ENCODE results near the gene SUSD1. TPM values are rescaled to one million over a fixed set of nuclear protein-coding genes. Genes with fewer than 3 reads are reported as not detected.

The SUSD1 gene
- total and polyA plus RNA-seq, 2 donors from 2014 or later: 11.0 to 19.8 TPM

DNA sequence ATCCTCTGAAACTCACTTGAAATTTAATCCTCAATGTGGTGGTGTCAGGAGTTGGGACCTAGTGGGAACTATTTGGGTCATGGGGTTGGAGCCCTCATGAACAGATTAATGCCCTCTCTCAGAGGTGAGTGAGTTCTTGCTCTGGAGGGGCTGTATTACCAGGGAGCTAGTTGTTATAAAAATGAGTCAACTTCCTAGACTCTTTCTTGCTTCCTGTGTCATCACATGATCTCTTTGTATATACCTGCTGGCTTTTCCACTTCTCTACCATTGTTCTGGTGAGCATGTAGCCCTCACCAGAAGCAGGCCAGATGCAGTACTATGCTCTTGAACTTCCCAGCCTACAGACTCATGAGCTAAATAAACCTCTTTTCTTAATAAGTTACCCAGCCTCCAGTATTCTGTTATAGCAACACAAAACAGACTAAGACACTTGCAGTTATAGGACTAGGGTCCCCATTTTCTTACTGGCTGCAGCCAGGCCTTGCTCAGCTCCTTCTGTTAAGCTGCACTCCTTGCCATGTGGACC is 127.5 kb downstream of the SUSD1 start:
- Histone ChIP-seq H3K9me3 (ENCODE audit: control insufficient read depth in 2 of 3, insufficient read depth in 1 of 3, low read length in 3 of 3) (no peaks in the 10 kb centered on the region), H3K4me1 (ENCODE audit: control insufficient read depth in 2 of 3, insufficient read depth in 2 of 3, low read depth in 1 of 3, low read length in 3 of 3) (peaks cover 0 to 28% (median 16%) of the 10 kb centered on the region in 3 donors), H3K4me3 (ENCODE audit: low read length in 3 of 3) (no peak overlapping the region), H3K9ac (ENCODE audit: low read length in 3 of 3) (no peak overlapping the region), H3K27ac (ENCODE audit: low read depth in 2 of 2, low read length in 2 of 2) (no peak overlapping the region), H3K36me3 (ENCODE audit: control insufficient read depth in 2 of 3, insufficient read depth in 3 of 3, low read length in 3 of 3) (no peaks in the 10 kb centered on the region), H3K27me3 (ENCODE audit: control insufficient read depth, insufficient read depth, low read length) (no peaks in the 10 kb centered on the region)
- intact Hi-C loops (cut with DNase I): no loop called here
- FAIRE-seq (no peak), DNase-seq (no peak)
- TF ChIP-seq, protein P1, sequence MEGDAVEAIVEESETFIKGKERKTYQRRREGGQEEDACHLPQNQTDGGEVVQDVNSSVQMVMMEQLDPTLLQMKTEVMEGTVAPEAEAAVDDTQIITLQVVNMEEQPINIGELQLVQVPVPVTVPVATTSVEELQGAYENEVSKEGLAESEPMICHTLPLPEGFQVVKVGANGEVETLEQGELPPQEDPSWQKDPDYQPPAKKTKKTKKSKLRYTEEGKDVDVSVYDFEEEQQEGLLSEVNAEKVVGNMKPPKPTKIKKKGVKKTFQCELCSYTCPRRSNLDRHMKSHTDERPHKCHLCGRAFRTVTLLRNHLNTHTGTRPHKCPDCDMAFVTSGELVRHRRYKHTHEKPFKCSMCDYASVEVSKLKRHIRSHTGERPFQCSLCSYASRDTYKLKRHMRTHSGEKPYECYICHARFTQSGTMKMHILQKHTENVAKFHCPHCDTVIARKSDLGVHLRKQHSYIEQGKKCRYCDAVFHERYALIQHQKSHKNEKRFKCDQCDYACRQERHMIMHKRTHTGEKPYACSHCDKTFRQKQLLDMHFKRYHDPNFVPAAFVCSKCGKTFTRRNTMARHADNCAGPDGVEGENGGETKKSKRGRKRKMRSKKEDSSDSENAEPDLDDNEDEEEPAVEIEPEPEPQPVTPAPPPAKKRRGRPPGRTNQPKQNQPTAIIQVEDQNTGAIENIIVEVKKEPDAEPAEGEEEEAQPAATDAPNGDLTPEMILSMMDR (IDR thresholded peaks at IDR 0.05; ENCODE audit: borderline replicate concordance, extremely low read depth, insufficient read depth): no peak

DNA sequence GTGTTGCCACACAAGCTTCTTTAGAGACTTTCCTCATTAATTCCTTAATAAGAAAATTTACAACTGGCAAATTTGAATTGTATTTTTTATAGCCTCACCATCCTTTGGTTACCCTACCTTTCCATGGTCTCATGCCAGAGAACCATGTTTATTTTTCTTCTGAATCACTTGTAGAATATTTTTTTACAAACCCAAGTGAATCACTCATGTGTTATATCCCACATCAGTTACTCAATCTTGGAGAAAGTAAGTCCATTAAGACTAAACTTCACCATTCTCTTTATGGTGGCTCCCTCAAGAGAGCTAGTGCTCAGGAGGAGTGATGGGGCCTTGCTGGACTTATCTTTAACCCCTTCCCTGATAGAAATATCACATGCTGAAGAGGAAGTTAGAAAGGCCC is 128.9 kb downstream of the SUSD1 start:
- no peak overlapping the region for H3K27ac ChIP-seq (ENCODE audit: low read depth in 2 of 2, low read length in 2 of 2)
- peaks cover 0 to 28% (median 19%) of the 10 kb centered on the region in 3 donors for H3K4me1 ChIP-seq (ENCODE audit: control insufficient read depth in 2 of 3, insufficient read depth in 2 of 3, low read depth in 1 of 3, low read length in 3 of 3)
- TF ChIP-seq, protein P1 (IDR thresholded peaks at IDR 0.05; ENCODE audit: borderline replicate concordance, extremely low read depth, insufficient read depth): no peak
- DNase-seq (no peak), FAIRE-seq (no peak)
- intact Hi-C loops (cut with DNase I): no loop called here
- H3K9me3 ChIP-seq (ENCODE audit: control insufficient read depth in 2 of 3, insufficient read depth in 1 of 3, low read length in 3 of 3): no peaks in the 10 kb centered on the region
- no peak overlapping the region for H3K9ac ChIP-seq (ENCODE audit: low read length in 3 of 3)
- no peak overlapping the region for H3K4me3 ChIP-seq (ENCODE audit: low read length in 3 of 3)
- H3K36me3 ChIP-seq (ENCODE audit: control insufficient read depth in 2 of 3, insufficient read depth in 3 of 3, low read length in 3 of 3): no peaks in the 10 kb centered on the region
- H3K27me3 ChIP-seq (ENCODE audit: control insufficient read depth, insufficient read depth, low read length): no peaks in the 10 kb centered on the region

DNA sequence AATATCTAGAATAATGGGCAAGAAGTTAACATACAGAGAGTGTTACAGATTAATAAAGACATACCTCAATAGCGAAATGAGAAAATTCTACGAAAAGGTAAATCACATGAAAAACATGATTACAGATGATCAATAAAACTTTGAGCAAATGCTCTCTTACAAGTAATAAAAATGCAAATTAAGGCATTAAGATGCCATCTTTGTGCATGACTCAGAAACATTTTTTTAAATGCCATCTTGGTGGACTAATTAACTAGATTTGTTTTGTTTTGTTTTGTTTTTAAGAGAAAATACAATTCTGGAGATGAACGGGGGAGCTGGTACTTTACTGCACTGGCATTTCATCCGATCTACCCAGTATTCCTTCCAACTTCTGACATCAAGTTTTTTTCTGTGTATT is 130.2 kb downstream of the SUSD1 start:
- no peak for DNase-seq
- H3K9ac ChIP-seq (ENCODE audit: low read length in 3 of 3): no peak overlapping the region
- H3K27me3 ChIP-seq (ENCODE audit: control insufficient read depth, insufficient read depth, low read length): no peaks in the 10 kb centered on the region
- TF ChIP-seq, protein P1 (IDR thresholded peaks at IDR 0.05; ENCODE audit: borderline replicate concordance, extremely low read depth, insufficient read depth): no peak
- no peak overlapping the region for H3K4me3 ChIP-seq (ENCODE audit: low read length in 3 of 3)
- H3K4me1 ChIP-seq (ENCODE audit: control insufficient read depth in 2 of 3, insufficient read depth in 2 of 3, low read depth in 1 of 3, low read length in 3 of 3): peaks cover 0 to 15% (median 10%) of the 10 kb centered on the region in 3 donors
- FAIRE-seq: no peak
- no peaks in the 10 kb centered on the region for H3K36me3 ChIP-seq (ENCODE audit: control insufficient read depth in 2 of 3, insufficient read depth in 3 of 3, low read length in 3 of 3)
- intact Hi-C loops (cut with DNase I): no loop called here
- no peak overlapping the region for H3K27ac ChIP-seq (ENCODE audit: low read depth in 2 of 2, low read length in 2 of 2)
- no peaks in the 10 kb centered on the region for H3K9me3 ChIP-seq (ENCODE audit: control insufficient read depth in 2 of 3, insufficient read depth in 1 of 3, low read length in 3 of 3)

DNA sequence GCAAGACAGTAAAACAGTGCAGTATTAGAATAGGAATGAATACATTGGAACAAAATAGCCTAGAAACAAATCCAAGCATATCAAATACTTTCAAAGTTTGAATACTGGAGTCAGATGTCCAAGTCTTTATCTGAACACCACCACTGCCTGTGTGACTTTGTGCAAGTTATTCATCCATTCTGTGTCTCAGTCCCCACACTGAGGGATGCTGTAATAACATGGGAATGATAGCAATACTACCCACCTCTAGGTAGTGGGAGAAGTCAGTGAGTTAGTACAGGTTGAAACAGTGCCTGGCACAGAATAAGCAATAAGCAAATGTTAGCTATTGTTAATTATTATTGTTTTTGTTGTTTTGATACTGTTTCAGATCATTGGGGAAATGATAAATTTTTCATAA is 130.9 kb downstream of the SUSD1 start:
- Histone ChIP-seq H3K36me3 (ENCODE audit: control insufficient read depth in 2 of 3, insufficient read depth in 3 of 3, low read length in 3 of 3) (no peaks in the 10 kb centered on the region), H3K27ac (ENCODE audit: low read depth in 2 of 2, low read length in 2 of 2) (no peak overlapping the region), H3K4me3 (ENCODE audit: low read length in 3 of 3) (no peak overlapping the region), H3K4me1 (ENCODE audit: control insufficient read depth in 2 of 3, insufficient read depth in 2 of 3, low read depth in 1 of 3, low read length in 3 of 3) (peaks cover 0 to 8% (median 7%) of the 10 kb centered on the region in 3 donors), H3K27me3 (ENCODE audit: control insufficient read depth, insufficient read depth, low read length) (no peaks in the 10 kb centered on the region), H3K9ac (ENCODE audit: low read length in 3 of 3) (no peak overlapping the region), H3K9me3 (ENCODE audit: control insufficient read depth in 2 of 3, insufficient read depth in 1 of 3, low read length in 3 of 3) (no peaks in the 10 kb centered on the region)
- intact Hi-C loops (cut with DNase I): no loop called here
- FAIRE-seq (no peak), DNase-seq (no peak)
- TF ChIP-seq, protein P1 (IDR thresholded peaks at IDR 0.05; ENCODE audit: borderline replicate concordance, extremely low read depth, insufficient read depth): no peak

Measured in kidney (tissue), 14 donors.